Activated T-cell treated with anti-CD3 and anti-CD28 coated beads, Interleukin-2, amount 50 U/mL, for 4 hours (primary cell): ENCODE results near the gene GRID2. TPM values are rescaled to one million over a fixed set of nuclear protein-coding genes. Genes with fewer than 3 reads are reported as not detected.

Source experiments
- ATAC-seq, 2 donors: fragments of 200-7000 bp; cut with Tn5 transposase; one replicate each; pipeline ENCODE4 v1.10.0; 2021
- DNase-seq: peaks from one replicate; pipeline ENCODE4 v3.0.0-alpha.2; 2020
- H3K27me3 Mint-ChIP-seq: one replicate; pipeline ENCODE4 v1.8.0; 2021; ENCODE audit warnings: low read depth, mixed read lengths
- H3K36me3 Mint-ChIP-seq: one replicate; pipeline ENCODE4 v1.8.0; 2022; ENCODE audit warnings: mixed read lengths; ENCODE audit not compliant: insufficient read depth
- H3K4me1 Mint-ChIP-seq: one replicate; pipeline ENCODE4 v1.8.0; 2021; ENCODE audit warnings: low read depth, mixed read lengths
- H3K4me3 Mint-ChIP-seq: one replicate; pipeline ENCODE4 v1.8.0; 2021; ENCODE audit warnings: mild to moderate bottlenecking, moderate library complexity, mixed read lengths
- H3K9me3 Mint-ChIP-seq: one replicate; pipeline ENCODE4 v1.8.0; 2021; ENCODE audit warnings: mixed read lengths
- total RNA-seq, 3 donors: library from RNA; stranded (reverse); gene quantifications; one replicate each; pipeline ENCODE4 v1.2.1, GENCODE V29; 2021

Gene GRID2
- total RNA-seq, 3 donors from 2014 or later: 0.22 TPM; not detected in 2

- ATAC-seq (no peak), DNase-seq (no peak)
- Mint-ChIP-seq H3K27me3 (no peaks in the 10 kb centered on the region), H3K9me3 (peaks cover 12% of the 10 kb centered on the region), H3K4me3 (no peak overlapping the region), H3K4me1 (no peaks in the 10 kb centered on the region), H3K36me3 (no peaks in the 10 kb centered on the region)
Observed at GRCh38 chr4:92677805-92678204, 374.0 kb downstream of the GRID2 start.

GRCh38 chr4:92678292-92678691 is 374.5 kb downstream of the GRID2 start:
- H3K4me3 Mint-ChIP-seq: no peak overlapping the region
- no peaks in the 10 kb centered on the region for H3K27me3 Mint-ChIP-seq
- ATAC-seq (no peak), DNase-seq (no peak)
- peaks cover 12% of the 10 kb centered on the region for H3K9me3 Mint-ChIP-seq
- H3K4me1 Mint-ChIP-seq: no peaks in the 10 kb centered on the region
- H3K36me3 Mint-ChIP-seq: no peaks in the 10 kb centered on the region

- Mint-ChIP-seq H3K9me3 (peaks cover 12% of the 10 kb centered on the region), H3K27me3 (no peaks in the 10 kb centered on the region), H3K4me3 (no peak overlapping the region), H3K36me3 (no peaks in the 10 kb centered on the region), H3K4me1 (no peaks in the 10 kb centered on the region)
- DNase-seq: no peak
- ATAC-seq: no peak
Observed at GRCh38 chr4:92679149-92679548, 375.4 kb downstream of the GRID2 start.

GRCh38 chr4:92714640-92715039 is 410.9 kb downstream of the GRID2 start:
- Mint-ChIP-seq H3K27me3 (no peaks in the 10 kb centered on the region), H3K4me1 (no peaks in the 10 kb centered on the region), H3K4me3 (no peak overlapping the region), H3K9me3 (peaks cover 17% of the 10 kb centered on the region), H3K36me3 (no peaks in the 10 kb centered on the region)
- ATAC-seq (no peak), DNase-seq (no peak)

GRCh38 chr4:92733231-92733630 is 429.5 kb downstream of the GRID2 start:
- ATAC-seq (no peak), DNase-seq (no peak)
- Mint-ChIP-seq H3K36me3 (no peaks in the 10 kb centered on the region), H3K9me3 (no peaks in the 10 kb centered on the region), H3K27me3 (no peaks in the 10 kb centered on the region), H3K4me3 (no peak overlapping the region), H3K4me1 (no peaks in the 10 kb centered on the region)

GRCh38 chr4:92735025-92735665 is 431.4 kb downstream of the GRID2 start:
- DNase-seq: no peak
- Mint-ChIP-seq H3K4me3 (no peak overlapping the region), H3K36me3 (no peaks in the 10 kb centered on the region), H3K4me1 (no peaks in the 10 kb centered on the region), H3K27me3 (no peaks in the 10 kb centered on the region), H3K9me3 (no peaks in the 10 kb centered on the region)
- no peak for ATAC-seq

- Mint-ChIP-seq H3K4me1 (no peaks in the 10 kb centered on the region), H3K9me3 (peaks cover 3% of the 10 kb centered on the region), H3K27me3 (no peaks in the 10 kb centered on the region), H3K4me3 (no peak overlapping the region), H3K36me3 (no peaks in the 10 kb centered on the region)
- DNase-seq (no peak), ATAC-seq (no peak)
Observed at GRCh38 chr4:92760433-92760832, 456.7 kb downstream of the GRID2 start.

GRCh38 chr4:92776080-92776479 is 472.3 kb downstream of the GRID2 start:
- Mint-ChIP-seq H3K4me1 (no peaks in the 10 kb centered on the region), H3K36me3 (no peaks in the 10 kb centered on the region), H3K4me3 (no peak overlapping the region), H3K9me3 (peaks cover 13% of the 10 kb centered on the region), H3K27me3 (no peaks in the 10 kb centered on the region)
- ATAC-seq (no peak), DNase-seq (no peak)

- H3K9me3 Mint-ChIP-seq: peaks cover 18% of the 10 kb centered on the region
- H3K4me3 Mint-ChIP-seq: no peak overlapping the region
- DNase-seq (no peak), ATAC-seq (no peak)
- H3K36me3 Mint-ChIP-seq: no peaks in the 10 kb centered on the region
- no peaks in the 10 kb centered on the region for H3K4me1 Mint-ChIP-seq
- no peaks in the 10 kb centered on the region for H3K27me3 Mint-ChIP-seq
Observed at GRCh38 chr4:92789741-92790140, 486.0 kb downstream of the GRID2 start.

- H3K9me3 Mint-ChIP-seq: peaks cover 22% of the 10 kb centered on the region
- H3K4me1 Mint-ChIP-seq: no peaks in the 10 kb centered on the region
- no peak overlapping the region for H3K4me3 Mint-ChIP-seq
- no peaks in the 10 kb centered on the region for H3K27me3 Mint-ChIP-seq
- no peaks in the 10 kb centered on the region for H3K36me3 Mint-ChIP-seq
- ATAC-seq (no peak), DNase-seq (no peak)
Observed at GRCh38 chr4:92791871-92792440, 488.2 kb downstream of the GRID2 start.

- Mint-ChIP-seq H3K36me3 (no peaks in the 10 kb centered on the region), H3K4me1 (no peaks in the 10 kb centered on the region), H3K9me3 (peaks cover 3% of the 10 kb centered on the region), H3K4me3 (no peak overlapping the region), H3K27me3 (no peaks in the 10 kb centered on the region)
- ATAC-seq: no peak
- no peak for DNase-seq
Observed at GRCh38 chr4:92809381-92809780, 505.6 kb downstream of the GRID2 start.

GRCh38 chr4:92812652-92813051 is 508.9 kb downstream of the GRID2 start:
- Mint-ChIP-seq H3K36me3 (no peaks in the 10 kb centered on the region), H3K4me1 (no peaks in the 10 kb centered on the region), H3K9me3 (peaks cover 3% of the 10 kb centered on the region), H3K27me3 (no peaks in the 10 kb centered on the region), H3K4me3 (no peak overlapping the region)
- DNase-seq (no peak), ATAC-seq (no peak)

GRCh38 chr4:92814677-92815076 is 510.9 kb downstream of the GRID2 start:
- no peaks in the 10 kb centered on the region for H3K27me3 Mint-ChIP-seq
- no peaks in the 10 kb centered on the region for H3K36me3 Mint-ChIP-seq
- ATAC-seq: no peak
- no peaks in the 10 kb centered on the region for H3K4me1 Mint-ChIP-seq
- peaks cover 3% of the 10 kb centered on the region for H3K9me3 Mint-ChIP-seq
- no peak for DNase-seq
- no peak overlapping the region for H3K4me3 Mint-ChIP-seq

- no peaks in the 10 kb centered on the region for H3K9me3 Mint-ChIP-seq
- H3K36me3 Mint-ChIP-seq: no peaks in the 10 kb centered on the region
- no peak for ATAC-seq
- DNase-seq: no peak
- no peak overlapping the region for H3K4me3 Mint-ChIP-seq
- H3K27me3 Mint-ChIP-seq: no peaks in the 10 kb centered on the region
- no peaks in the 10 kb centered on the region for H3K4me1 Mint-ChIP-seq
Observed at GRCh38 chr4:92825256-92825655, 521.5 kb downstream of the GRID2 start.

- no peak for DNase-seq
- Mint-ChIP-seq H3K9me3 (no peaks in the 10 kb centered on the region), H3K27me3 (no peaks in the 10 kb centered on the region), H3K36me3 (no peaks in the 10 kb centered on the region), H3K4me3 (no peak overlapping the region), H3K4me1 (no peaks in the 10 kb centered on the region)
- no peak for ATAC-seq
Observed at GRCh38 chr4:92825791-92826190, 522.0 kb downstream of the GRID2 start.
